G401 (cell line): ENCODE results near the gene GDPGP1. TPM values are rescaled to one million over a fixed set of nuclear protein-coding genes. Genes with fewer than 3 reads are reported as not detected.
A peak's percentile ranks its signal among the peaks of the same experiment; 100 is the strongest.
"Not testable (repeated sequence)": the region's sequence is repeated elsewhere in the genome, so short reads cannot be mapped to it uniquely, and the experiment has no call there.

Experiments
- DNase-seq: peaks from one replicate; pipeline ENCODE4 v3.0.0-alpha.2; 2015; ENCODE audit warnings: low spot score
- in situ Hi-C: cut with HindIII; loops from 2 replicates; pipeline ENCODE4 v1.10.0; 2016; ENCODE audit warnings: low sequenced_read_pairs, mixed read lengths
- total RNA-seq: library from RNA; depleted of rRNA; stranded (reverse); fragments of >200 nt; shearing (Covaris generic); gene quantifications from 2 replicates; pipeline ENCODE4 v1.2.3, GENCODE V29; 2014; rRNA removed

GDPGP1 gene
- total RNA-seq, 1 experiment from 2014 or later = 4.2 TPM

DNA sequence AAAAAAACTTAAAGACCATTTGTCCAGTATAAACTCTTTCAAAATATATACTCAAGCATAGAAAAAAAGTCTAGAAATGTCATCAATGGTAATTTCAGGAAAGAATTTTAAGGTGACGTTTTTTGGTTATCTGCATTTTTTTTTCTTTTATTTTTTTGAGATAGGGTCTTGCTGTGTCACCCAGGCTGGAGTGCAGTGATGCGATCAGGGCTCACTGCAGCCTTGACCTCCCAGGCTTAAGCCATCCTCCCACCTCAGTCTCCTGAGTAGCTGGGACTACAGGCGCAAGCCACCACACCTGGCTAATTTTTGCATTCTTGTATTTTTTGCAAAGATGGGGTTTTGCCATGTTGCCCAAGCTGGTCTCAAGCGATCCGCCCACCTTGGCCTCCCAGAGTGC is 46.7 kb downstream of the GDPGP1 start:
- DNase-seq, in situ Hi-C loops: not testable (repeated sequence)

DNA sequence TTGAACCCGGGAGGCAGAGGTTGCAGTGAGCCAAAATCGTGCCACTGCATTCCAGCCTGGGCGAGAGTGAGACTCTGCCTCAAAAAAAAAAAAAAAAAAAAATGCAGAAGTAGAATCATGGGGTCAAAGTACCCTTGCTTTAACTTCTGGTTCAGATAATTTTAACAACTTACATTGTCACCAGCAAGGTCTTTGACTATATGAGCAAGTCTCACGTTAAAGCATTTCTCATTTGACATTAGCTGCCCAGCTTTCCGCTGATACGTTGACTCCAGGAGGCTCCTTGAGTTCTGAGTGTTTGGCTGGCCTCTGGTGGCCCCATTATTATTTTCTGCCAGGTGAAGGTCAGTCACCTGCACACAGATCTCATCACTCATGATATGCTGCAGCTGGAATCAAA is 47.6 kb downstream of the GDPGP1 start:
- in situ Hi-C loops, DNase-seq: not testable (repeated sequence)

DNA sequence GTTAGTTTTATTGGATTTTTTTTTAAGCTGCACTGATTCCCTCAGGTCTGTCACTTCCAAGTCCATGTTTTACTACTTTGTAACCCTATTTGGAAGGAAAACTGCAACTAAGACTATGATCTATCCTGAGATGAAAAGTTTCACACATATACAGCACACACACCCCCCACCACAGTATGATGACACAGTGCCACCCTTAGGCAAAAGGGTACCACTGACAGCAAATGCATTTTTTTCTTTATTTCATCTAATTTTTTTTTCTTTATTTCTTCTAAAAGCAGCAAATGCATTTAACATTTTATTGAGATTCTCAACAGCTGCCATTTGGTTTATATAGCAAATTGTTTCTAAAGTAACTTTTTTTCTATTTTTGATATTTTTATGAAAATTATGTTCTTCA is 52.7 kb downstream of the GDPGP1 start:
- in situ Hi-C loops = no loop called here
- no peak for DNase-seq

- DNase-seq = no peak
- in situ Hi-C loops = no loop called here
Observed at GRCh38 chr15:90287101-90287500, 53.1 kb downstream of the GDPGP1 start.

DNA sequence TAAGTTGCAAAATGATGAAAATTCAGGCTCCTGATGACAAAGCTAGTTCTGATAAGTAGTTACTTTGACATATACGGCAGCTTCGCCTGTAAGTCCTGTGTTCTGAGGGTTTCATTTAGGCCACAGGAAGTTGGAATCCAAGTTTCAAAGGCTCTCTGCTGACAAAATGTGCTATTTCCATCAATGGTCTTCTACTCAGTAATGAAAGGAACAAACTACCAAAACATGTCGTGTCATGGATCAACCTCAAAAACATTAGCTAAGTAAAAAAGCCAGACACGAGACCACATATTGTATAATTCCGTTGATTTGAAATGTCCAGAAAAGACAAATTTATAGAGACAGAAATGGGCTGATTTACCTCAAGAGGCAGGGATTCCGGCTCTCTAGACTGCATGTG is 53.9 kb downstream of the GDPGP1 start:
- no peak for DNase-seq
- in situ Hi-C loops = no loop called here

DNA sequence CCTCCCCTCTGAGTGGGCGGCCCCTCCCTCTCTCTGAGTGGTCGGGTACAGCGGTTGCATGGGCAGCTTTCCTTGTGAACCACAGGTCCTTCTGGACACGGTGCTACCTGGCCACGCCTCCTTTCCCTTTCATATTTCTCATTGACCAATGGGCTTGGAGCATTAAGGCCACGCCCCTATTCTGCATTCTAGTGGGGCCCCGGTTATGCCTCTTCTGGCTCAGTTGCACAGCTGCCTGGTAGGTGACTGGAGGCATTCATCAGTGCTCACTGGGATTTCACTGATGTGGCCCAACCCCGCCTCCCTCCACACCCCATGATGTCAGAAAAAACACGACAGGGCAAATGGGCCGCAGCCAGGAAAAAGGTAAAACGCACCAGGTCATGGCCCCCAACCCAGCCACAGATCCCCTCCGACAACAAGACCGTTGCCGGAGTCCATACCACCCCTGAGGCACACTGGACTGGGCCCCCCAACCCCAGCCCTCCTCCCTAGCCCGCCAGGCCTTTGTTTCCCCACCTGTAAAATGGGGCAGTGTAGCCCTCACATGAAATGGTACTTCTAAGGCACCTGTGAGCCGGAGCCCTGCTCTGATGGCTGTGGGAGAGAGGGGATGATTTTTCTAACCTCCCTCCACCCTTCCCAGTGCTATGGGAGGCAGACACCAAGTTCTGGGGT is 57.8 kb downstream of the GDPGP1 start:
- in situ Hi-C loops = no loop called here
- DNase-seq = no peak

GRCh38 chr15:90293040-90293810 is 59.2 kb downstream of the GDPGP1 start:
- in situ Hi-C loops = not testable (repeated sequence)
- peak; percentile 62 for DNase-seq

DNA sequence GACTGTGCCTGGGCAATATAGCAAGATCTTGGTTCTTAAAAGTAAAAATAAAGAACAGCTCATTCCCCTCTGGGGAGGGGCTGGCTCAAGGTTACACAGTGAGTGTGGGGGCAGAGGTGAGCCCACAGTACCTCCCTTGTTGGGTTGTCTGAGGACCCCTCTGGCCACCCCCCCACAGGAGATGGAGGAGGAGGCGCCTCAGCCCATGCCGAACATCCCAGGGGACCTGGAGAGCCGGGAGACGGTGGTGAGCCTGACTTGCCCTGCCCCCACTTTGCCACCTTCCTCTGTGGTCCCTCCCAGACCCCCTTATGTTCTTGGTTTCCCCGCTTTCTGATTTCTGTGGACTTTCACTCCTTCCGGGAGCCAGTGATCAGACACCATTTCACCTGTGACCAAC is 60.1 kb downstream of the GDPGP1 start:
- DNase-seq = no peak
- in situ Hi-C loops = no loop called here

DNA sequence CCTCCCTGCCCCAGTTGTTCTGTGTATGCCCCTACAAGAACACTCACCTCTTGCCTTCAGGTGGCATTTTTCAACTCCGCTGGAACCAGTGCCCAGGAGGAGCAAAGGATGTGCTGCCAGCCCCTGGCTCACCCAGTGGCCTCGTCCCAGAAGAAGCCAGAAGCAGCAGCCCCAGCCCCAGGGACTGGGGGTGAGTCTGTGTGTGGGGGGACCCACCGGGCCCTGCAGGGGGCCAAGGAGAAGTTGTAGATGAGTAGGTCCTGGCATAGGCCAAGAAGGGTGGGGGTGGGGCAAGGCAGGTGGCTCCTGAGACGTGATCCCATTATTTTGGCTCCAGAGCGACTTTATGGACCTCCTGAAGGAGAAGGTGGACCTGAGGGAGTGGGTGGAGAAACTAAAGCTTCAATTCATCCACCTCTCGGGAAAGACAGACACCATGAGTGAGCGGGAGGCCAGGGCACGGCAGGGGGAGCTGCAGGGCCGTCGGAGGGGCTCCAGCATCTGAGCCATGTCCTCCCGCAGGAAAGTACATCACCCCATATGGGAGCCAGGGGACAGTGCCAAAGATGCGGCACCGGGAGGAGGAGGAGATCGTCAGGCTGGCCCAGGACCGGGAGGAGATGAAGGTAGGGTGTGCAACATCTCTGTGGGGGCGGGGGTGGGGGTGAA is 60.7 kb downstream of the GDPGP1 start:
- DNase-seq = peak; percentile 23
- in situ Hi-C loops = no loop called here

GRCh38 chr15:90295270-90295648 is 61.2 kb downstream of the GDPGP1 start:
- in situ Hi-C loops = no loop called here
- peak; percentile 31 for DNase-seq

Other genes with a start within 250 kb of the GDPGP1 start
- gene ZNF710, start 232.9 kb upstream of the GDPGP1 start, total RNA-seq = 7.6 and 9.0 TPM in 2 replicates
- 46.2 and 52.9 TPM in 2 replicates for gene IDH2, start 131.7 kb upstream of the GDPGP1 start, total RNA-seq
- gene SEMA4B, start 32.9 kb upstream of the GDPGP1 start, total RNA-seq = 7.1 and 25.4 TPM in 2 replicates
- gene CIB1, start 268 bp upstream of the GDPGP1 start, total RNA-seq = 82.0 and 83.7 TPM in 2 replicates
- not detected in 2 replicates for gene TTLL13, start 15.3 kb downstream of the GDPGP1 start, total RNA-seq
- gene NGRN, start 31.5 kb downstream of the GDPGP1 start, total RNA-seq = 105 and 114 TPM in 2 replicates
- 0.27 and 0.62 TPM in 2 replicates for gene ZNF774, start 118.1 kb downstream of the GDPGP1 start, total RNA-seq
- 52.7 and 55.2 TPM in 2 replicates for gene IQGAP1, start 154.0 kb downstream of the GDPGP1 start, total RNA-seq